NCI-H1694 (cell line): Measurements from ENCODE around the gene FARP2.
A peak's percentile ranks its signal among the peaks of the same experiment; 100 is the strongest.
"Not testable (repeated sequence)": the region's sequence is repeated elsewhere in the genome, so short reads cannot be mapped to it uniquely, and the experiment has no call there.

Experiments used
- DNase-seq: peaks from one replicate; lab custom pipeline; 2025; lab: John Stamatoyannopoulos, UW

Gene FARP2

GRCh38 chr2:241408849-241409248 is 52.8 kb downstream of the FARP2 start:
- DNase-seq = no peak

- DNase-seq = no peak
Observed at GRCh38 chr2:241410739-241411176, 54.7 kb downstream of the FARP2 start.

GRCh38 chr2:241412144-241412543 is 56.1 kb downstream of the FARP2 start:
- DNase-seq = no peak

GRCh38 chr2:241413501-241413900 is 57.4 kb downstream of the FARP2 start:
- DNase-seq = not testable (repeated sequence)

- no peak for DNase-seq
Observed at GRCh38 chr2:241413929-241414580, 58.0 kb downstream of the FARP2 start.

- DNase-seq = no peak
Observed at GRCh38 chr2:241415196-241415595, 59.1 kb downstream of the FARP2 start.

- peak; percentile 22 for DNase-seq
Observed at GRCh38 chr2:241417626-241418025, 61.5 kb downstream of the FARP2 start.

- DNase-seq = no peak
Observed at GRCh38 chr2:241421330-241421729, 65.2 kb downstream of the FARP2 start.

- DNase-seq = not testable (repeated sequence)
Observed at GRCh38 chr2:241421942-241422341, 65.9 kb downstream of the FARP2 start.

- DNase-seq = no peak
Observed at GRCh38 chr2:241422350-241422749, 66.3 kb downstream of the FARP2 start.

GRCh38 chr2:241423489-241423888 is 67.4 kb downstream of the FARP2 start:
- DNase-seq = not testable (repeated sequence)

- DNase-seq = no peak
Observed at GRCh38 chr2:241425368-241425767, 69.3 kb downstream of the FARP2 start.

GRCh38 chr2:241430178-241430577 is 74.1 kb downstream of the FARP2 start:
- no peak for DNase-seq

GRCh38 chr2:241432824-241433448 is 76.9 kb downstream of the FARP2 start:
- DNase-seq = no peak

- DNase-seq = no peak
Observed at GRCh38 chr2:241437179-241437578, 81.1 kb downstream of the FARP2 start.

- no peak for DNase-seq
Observed at GRCh38 chr2:241441492-241441891, 85.4 kb downstream of the FARP2 start.

GRCh38 chr2:241443486-241444223 is 87.6 kb downstream of the FARP2 start:
- no peak for DNase-seq

GRCh38 chr2:241445426-241445825 is 89.3 kb downstream of the FARP2 start:
- no peak for DNase-seq

- not testable (repeated sequence) for DNase-seq
Observed at GRCh38 chr2:241450092-241450491, 94.0 kb downstream of the FARP2 start.

- DNase-seq = no peak
Observed at GRCh38 chr2:241451840-241452506, 95.9 kb downstream of the FARP2 start.

GRCh38 chr2:241453919-241454318 is 97.8 kb downstream of the FARP2 start:
- DNase-seq = not testable (repeated sequence)

- DNase-seq = no peak
Observed at GRCh38 chr2:241454837-241455485, 98.9 kb downstream of the FARP2 start.
